Measurements from ENCODE around the gene USP33. TPM values are rescaled to one million over a fixed set of nuclear protein-coding genes. Genes with fewer than 3 reads are reported as not detected.

USP33 gene
- total and polyA plus RNA-seq, 9 of the 15 experiments (the other 6 are each of a cell fraction or from before 2014, with no cell fraction given): 22.4 to 83.5 (median 44.7) TPM

- TF ChIP-seq PRDM10 (IDR thresholded peaks at IDR 0.05; ENCODE audit: partially characterized antibody): peak; percentile 71
- TF ChIP-seq GATAD2B (IDR thresholded peaks at IDR 0.05; ENCODE audit: borderline replicate concordance): peak; percentile 60; the same call in 1 of the 2 replicates
- peak; percentile 94 for TF ChIP-seq VEZF1 (CRISPR knock-in tag; IDR thresholded peaks at IDR 0.05)
- peak; percentile 94 for TF ChIP-seq EGR1 (conservative IDR thresholded peaks at IDR 0.05)
- no peak for TF ChIP-seq ZNF79 (CRISPR knock-in tag; IDR thresholded peaks at IDR 0.05; ENCODE audit: low read depth)
- TF ChIP-seq GABPB1 (CRISPR knock-in tag; IDR thresholded peaks at IDR 0.05): peak; percentile 89
- TF ChIP-seq RREB1 (CRISPR knock-in tag; IDR thresholded peaks at IDR 0.05): peak; percentile 56; the same call in 1 of the 2 replicates
- TF ChIP-seq SRSF7 (optimal IDR thresholded peaks at IDR 0.05; ENCODE audit: low read depth, low read length): no peak
- TF ChIP-seq ZNF695 (CRISPR knock-in tag; IDR thresholded peaks at IDR 0.05): no peak
- TF ChIP-seq RBM25 (IDR thresholded peaks at IDR 0.05; ENCODE audit: low read depth, low read length, severe bottlenecking): peak; percentile 37
- peak; percentile 96 for TF ChIP-seq RB1 (IDR thresholded peaks at IDR 0.05; ENCODE audit: low read depth)
Measured at GRCh38 chr1:77683160-77684148, 76.2 kb downstream of the USP33 start (continued).
